Activated naive CD4-positive, alpha-beta T cell (primary cell): ENCODE results near the gene TBX4.
"Not testable (repeated sequence)": the region's sequence is repeated elsewhere in the genome, so short reads cannot be mapped to it uniquely, and the experiment has no call there.

Source experiments
- DNase-seq, 4 experiments: peaks; one replicate each; lab custom pipeline; 2025; lab: John Stamatoyannopoulos, UW

TBX4 gene

DNA sequence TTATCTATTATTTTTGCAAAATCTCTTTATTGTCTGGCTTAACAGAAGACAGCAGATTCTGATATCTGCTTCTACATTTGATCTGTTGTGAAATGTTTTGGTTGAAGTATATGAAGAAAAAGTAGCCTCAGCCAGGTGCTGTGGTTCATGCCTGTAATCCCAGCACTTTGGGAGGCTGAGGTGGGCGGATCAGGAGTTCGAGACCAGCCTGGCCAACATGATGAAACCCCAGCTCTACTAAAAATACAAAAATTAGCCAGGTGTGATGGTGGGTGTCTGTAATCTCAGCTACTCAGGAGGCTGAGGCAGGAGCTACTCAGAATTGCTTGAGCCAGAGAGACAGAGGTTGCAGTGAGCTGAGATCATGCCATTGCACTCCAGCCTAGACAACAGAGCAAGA, 75.2 kb downstream of the TBX4 start:
- DNase-seq: not testable (repeated sequence)

DNA sequence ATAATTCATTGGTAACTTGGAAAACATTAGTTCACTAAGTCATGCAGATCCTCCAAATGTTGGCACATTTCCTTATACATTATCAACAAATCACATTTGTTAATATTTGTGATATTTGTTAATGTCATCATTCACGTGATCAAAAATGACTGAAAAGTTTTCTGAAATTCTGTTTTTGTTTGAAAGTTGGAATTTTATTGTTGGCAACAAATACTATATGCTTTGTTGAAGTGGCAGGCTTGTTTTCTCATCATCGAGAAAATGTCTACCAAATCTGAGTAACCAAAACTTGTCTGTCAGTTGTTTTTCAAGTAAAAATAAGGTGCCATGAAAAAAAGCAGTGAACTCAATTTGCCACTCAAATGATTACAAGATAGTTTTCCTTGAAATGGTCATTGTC, 75.9 kb downstream of the TBX4 start:
- DNase-seq: no peak

- no peak for DNase-seq
Observed at GRCh38 chr17:61531223-61531622, 79.0 kb downstream of the TBX4 start.

DNA sequence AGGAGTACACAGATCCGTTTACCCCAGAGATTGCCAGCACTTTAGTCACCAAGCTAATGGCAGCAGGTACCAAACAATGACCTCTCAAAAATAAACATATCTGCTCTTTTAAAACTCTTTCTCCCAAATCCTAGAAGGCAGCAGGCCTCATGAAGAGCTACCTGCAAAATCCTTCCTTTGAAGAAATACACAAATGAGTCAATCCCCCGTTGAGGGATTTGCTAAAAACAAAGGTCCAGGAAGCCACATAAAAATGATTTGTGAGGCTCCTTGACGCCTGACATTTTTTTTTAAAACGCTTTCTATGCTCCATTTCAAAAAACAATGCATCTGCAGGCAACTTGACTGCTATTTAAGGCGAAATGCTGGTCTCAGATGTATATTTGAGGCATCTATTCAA, 80.6 kb downstream of the TBX4 start:
- DNase-seq: no peak

GRCh38 chr17:61533797-61534196, 81.6 kb downstream of the TBX4 start:
- no peak for DNase-seq

GRCh38 chr17:61534414-61534813, 82.2 kb downstream of the TBX4 start:
- DNase-seq: no peak
